GM18861 (cell line): ENCODE measurements around the gene WDR47.
"Not testable (repeated sequence)": the region's sequence is repeated elsewhere in the genome, so short reads cannot be mapped to it uniquely, and the experiment has no call there.

Source experiments
- ATAC-seq: cut with Tn5 transposase; IDR thresholded peaks from one replicate; pipeline ENCODE4 v1.9.1; 2021; ENCODE audit not compliant: unreplicated experiment

The WDR47 gene

GRCh38 chr1:108969346-108969745, 72.6 kb downstream of the WDR47 start:
- no peak for ATAC-seq

DNA sequence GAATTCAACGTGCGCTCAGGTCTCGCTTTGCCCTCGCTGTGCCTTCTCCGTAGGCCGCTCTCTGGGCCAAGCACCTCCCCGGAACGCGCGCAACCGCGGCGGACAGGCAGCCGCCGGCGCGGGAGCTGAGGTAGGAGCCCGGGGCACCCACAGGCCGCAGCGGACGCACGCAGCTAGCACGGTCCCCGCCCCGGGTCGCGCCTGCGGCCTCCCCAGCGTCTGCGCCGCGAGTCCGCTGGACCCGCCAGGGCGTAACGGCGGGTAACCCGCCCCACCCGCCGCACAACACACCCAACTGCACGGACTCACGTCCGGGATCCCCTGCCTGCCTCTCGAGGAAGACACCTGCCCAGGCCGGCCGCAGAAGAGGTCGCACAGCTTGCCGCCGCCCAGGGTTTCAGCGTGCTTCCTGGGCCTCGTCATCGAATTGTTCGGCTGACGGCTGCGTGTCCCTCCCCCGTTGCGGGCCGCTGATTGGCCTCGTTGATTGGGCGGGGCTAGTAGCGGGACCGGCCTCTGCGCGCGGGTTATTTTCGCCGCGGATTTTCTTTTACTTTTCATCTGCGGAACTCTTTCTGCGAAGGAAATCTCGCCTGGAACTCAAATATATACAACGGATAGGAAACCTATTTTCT, 78.7 kb downstream of the WDR47 start, which contains the start of gene CLCC1:
TSS of gene CLCC1 (minus strand) at position 433 of the 635 bp plus-strand sequence. CDS start 13,047 bp downstream, outside the sequence.
- ATAC-seq = peak; percentile 91

GRCh38 chr1:108962681-108963051, 79.2 kb downstream of the WDR47 start:
- no peak for ATAC-seq

DNA sequence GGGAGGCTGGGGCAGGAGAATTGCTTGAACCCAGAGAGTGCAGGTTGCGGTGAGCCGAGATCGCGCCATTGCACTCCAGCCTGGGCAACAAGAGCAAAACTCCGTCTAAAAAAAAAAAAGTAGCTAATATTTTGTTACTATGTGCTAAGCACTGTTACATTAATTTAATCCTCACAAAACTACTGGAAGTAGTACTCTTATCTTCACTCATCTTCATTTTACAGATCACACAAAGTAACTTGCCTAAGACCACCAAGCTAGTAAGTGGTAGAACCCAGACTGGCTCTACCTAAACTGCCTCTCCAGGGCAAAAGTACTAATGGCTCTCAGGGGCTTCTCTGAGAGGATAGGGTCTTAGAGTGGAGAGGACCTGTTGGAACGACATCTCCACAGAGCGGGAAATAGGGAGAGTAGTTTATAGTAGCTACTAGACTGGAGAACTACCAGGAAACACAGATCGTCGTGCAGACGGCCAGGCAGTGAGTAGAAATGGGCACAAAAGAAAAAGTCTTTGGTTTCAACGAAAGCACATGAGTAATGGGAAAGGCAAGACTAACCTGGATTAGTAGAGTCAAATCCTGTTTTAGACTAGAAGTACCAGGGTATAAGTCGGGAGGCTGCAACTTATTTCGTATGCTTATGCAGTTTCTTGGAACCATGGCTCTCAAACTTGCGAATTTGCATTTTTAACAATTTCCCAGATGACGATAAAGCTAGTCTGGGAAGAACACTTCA, 80.0 kb downstream of the WDR47 start:
- ATAC-seq = no peak

DNA sequence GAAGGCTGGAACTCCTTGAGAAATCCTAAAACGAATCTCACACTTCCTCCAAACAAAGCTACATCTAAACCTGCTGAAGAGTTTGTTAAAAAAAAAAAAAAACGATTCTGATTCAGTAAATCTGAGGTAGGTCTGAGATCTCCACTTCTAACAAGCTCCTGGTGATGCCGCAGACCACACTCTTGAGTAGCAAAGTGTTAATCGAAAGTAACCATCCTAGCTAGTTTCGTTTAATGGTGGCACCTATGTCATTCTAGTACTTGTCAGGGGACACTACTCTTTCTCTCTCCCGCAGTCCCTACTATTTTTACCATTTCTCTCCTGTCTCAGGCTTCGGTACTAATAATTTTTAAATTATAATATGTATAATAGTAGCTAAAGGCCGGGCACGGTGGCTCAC, 80.7 kb downstream of the WDR47 start:
- no peak for ATAC-seq

GRCh38 chr1:108960719-108961118, 81.2 kb downstream of the WDR47 start:
- ATAC-seq = no peak

GRCh38 chr1:108957888-108958287, 84.0 kb downstream of the WDR47 start:
- ATAC-seq = no peak

DNA sequence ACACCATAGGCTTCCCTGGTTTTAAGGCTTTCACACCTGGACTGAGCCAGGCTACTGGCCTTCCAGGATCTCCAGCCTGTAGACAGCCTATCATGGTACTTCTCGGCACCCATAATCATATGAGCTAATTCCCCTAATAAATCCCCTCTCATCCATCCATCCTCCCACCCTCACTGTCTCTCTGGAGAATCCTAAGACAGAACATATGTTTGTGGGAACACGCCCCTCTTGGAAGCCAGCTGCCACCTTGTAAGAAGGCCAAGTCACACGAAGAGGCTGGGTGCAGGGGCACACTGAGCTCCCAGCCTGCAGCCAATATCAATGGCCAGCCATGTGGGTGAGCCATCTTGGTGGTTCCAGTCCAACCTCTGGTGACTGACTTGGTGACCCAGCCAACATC, 86.0 kb downstream of the WDR47 start:
- no peak for ATAC-seq

DNA sequence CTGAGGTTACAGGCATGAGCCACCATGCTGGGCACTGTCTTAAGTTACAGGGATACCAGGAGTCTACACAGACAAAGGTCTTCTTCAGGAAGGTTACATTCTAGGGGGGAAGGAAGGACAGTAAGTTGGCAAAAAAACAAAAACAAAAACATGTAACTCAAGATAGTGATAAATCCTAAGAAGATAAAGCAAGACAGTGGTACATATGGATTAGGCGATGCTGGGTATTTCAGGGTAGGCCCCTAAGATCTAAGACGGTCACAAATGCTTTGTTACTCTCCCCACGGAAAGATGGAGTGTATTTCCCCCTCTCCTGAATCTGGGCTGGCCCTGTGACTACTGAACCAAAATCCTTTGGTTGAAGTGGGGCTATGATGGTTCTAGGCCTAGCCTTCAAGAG, 86.8 kb downstream of the WDR47 start:
- no peak for ATAC-seq

DNA sequence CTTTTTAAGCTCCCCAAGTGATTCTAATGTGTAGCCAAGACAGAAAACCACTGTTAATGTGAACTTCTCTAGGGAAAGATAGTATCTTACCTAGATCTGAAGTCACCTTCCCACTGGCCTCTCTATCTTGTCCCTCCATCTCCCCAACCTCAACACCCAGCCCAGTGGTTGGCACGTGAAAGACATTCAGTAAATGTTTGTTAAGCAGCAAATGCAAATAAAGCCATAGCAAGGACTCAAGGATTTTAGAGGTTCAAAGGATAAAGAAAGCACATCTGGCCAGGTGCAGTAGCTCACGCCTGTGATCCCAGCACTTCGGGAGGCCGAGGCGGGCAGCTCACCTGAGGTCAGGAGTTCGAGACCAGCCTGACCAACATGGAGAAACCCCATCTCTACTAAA, 88.5 kb downstream of the WDR47 start:
- ATAC-seq = no peak

DNA sequence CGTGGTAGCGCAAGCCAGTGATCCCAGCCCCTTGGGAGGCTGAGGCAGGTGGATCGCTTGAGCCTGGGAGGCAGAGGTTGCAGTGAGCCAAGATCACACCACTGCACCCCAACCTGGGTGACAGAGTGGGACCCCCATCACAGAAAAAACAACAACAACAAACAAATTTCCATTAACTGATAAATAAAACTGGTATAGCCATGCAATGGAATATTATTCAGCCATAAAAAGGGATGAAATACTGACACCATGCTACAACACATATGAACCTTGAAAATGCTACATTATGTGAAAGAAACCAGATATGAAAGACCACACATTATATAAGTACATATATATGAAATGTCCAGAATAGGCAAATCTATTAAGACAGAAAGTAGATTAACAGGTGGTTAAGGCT, 90.7 kb downstream of the WDR47 start:
- ATAC-seq = no peak

DNA sequence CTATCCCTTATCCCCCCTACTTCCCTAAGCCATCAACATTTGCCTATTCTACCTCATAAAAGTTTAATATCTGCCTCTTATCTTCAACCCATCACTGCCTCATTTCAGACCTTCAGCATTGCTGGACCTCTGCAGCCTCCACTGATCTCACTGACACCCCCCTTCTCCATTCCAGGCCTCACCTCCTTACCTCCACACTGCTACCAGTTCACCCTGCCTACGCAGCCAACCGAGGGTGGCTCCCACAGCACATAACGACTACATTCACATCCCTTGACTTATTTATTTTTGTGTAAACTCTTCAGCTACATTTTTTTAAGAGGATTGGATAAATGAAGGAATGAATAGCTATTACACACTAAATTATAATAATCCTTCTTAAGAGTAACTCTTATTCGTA, 92.9 kb downstream of the WDR47 start:
- ATAC-seq = no peak

- no peak for ATAC-seq
Observed at GRCh38 chr1:108947871-108948525, 93.9 kb downstream of the WDR47 start.

DNA sequence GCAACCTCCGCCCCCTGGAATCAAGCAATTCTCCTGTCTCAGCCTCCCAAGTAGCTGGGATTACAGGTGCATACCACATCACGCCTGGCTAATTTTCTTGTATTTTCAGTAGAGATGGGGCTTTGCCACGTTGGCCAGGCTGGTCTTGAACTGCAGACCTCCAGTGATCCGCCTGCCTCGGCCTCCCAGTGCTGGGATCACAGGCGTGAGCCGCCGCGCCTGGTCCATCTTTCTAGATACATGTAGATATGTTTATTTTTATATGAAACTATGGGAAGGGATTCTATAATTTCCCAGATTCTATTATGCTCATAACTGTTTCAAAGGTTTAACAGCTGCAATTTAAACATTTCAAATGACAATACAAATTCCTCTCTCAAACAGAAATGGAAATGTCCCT, 105.7 kb downstream of the WDR47 start:
- ATAC-seq = no peak

GRCh38 chr1:108933944-108934343, 108.0 kb downstream of the WDR47 start:
- ATAC-seq = no peak

DNA sequence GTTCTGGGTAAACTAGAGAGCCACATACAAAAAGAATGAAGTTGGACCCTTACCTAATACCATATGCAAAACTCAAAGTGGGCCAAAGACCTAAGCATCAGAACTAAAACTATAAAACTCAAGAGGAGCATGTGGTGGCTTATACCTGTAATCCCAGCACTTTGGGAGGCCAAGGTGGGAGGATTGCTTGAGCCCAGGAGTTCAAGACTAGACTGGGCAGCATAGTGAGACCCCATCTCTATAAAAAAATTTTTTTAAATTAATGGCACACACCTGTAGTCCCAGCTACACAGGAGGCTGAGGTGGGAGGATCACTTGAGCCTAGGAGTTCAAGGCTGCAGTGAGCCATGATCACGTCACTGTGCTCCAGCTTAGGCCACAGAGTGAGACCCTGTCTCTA, 114.3 kb downstream of the WDR47 start:
- ATAC-seq = not testable (repeated sequence)

GRCh38 chr1:108925920-108926319, 116.0 kb downstream of the WDR47 start:
- no peak for ATAC-seq
